ENCODE data around the gene STK39.

DNA sequence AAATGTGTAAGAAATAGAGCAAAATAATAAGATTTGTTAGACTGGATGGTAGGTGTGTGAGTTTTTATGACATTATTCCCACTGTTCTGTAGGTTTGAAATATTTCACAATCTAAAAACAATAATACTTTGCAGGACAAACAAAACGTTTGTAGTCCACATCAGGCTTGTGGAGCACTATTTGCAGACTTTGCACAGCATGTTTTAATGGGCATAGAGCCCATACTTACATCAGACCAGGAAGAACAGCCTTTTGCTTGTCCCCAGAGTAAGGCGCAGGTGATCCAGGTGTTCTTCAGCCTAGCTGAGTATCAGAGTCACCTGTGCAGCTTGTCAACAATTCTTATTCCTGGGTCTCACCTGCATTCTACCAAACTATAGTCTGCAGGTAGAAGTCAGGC lies 9.1 kb upstream of the STK39 start:
- TF ChIP-seq, protein P1, sequence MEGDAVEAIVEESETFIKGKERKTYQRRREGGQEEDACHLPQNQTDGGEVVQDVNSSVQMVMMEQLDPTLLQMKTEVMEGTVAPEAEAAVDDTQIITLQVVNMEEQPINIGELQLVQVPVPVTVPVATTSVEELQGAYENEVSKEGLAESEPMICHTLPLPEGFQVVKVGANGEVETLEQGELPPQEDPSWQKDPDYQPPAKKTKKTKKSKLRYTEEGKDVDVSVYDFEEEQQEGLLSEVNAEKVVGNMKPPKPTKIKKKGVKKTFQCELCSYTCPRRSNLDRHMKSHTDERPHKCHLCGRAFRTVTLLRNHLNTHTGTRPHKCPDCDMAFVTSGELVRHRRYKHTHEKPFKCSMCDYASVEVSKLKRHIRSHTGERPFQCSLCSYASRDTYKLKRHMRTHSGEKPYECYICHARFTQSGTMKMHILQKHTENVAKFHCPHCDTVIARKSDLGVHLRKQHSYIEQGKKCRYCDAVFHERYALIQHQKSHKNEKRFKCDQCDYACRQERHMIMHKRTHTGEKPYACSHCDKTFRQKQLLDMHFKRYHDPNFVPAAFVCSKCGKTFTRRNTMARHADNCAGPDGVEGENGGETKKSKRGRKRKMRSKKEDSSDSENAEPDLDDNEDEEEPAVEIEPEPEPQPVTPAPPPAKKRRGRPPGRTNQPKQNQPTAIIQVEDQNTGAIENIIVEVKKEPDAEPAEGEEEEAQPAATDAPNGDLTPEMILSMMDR (IDR thresholded peaks at IDR 0.05; ENCODE audit: borderline replicate concordance, extremely low read depth, low read length, poor library complexity, severe bottlenecking), result no peak
- no peak for TF ChIP-seq EZH2 (IDR thresholded peaks at IDR 0.05; ENCODE audit: borderline replicate concordance, low read depth, low read length, severe bottlenecking)
